ENCODE data around the gene BFSP1.

BFSP1 gene

GRCh38 chr20:17530716-17531664 is at the start of gene BFSP1:
TSS of gene BFSP1 (minus strand) at chr20:17531379. CDS start at chr20:17531329, 50 bp downstream.
- no peak for DNase-seq

GRCh38 chr20:17580895-17581294 is 49.7 kb upstream of the BFSP1 start:
- no peak for DNase-seq

GRCh38 chr20:17579369-17580039 is 48.3 kb upstream of the BFSP1 start:
- no peak for DNase-seq

- DNase-seq, result no peak
Observed at GRCh38 chr20:17576215-17576614, 45.0 kb upstream of the BFSP1 start.

- no peak for DNase-seq
Observed at GRCh38 chr20:17573463-17573862, 42.3 kb upstream of the BFSP1 start.

GRCh38 chr20:17572034-17572638 is 41.0 kb upstream of the BFSP1 start:
- DNase-seq, result no peak

GRCh38 chr20:17571153-17571527 is 40.0 kb upstream of the BFSP1 start:
- DNase-seq, result no peak

GRCh38 chr20:17570347-17571152 is 39.4 kb upstream of the BFSP1 start:
- peak; percentile 17 for DNase-seq

- peak; percentile 89 for DNase-seq
Observed at GRCh38 chr20:17569616-17570346, 38.6 kb upstream of the BFSP1 start, which contains the start of gene DSTN. TSS of gene DSTN (plus strand) at chr20:17570075. CDS start at chr20:17570209, 134 bp downstream.

GRCh38 chr20:17568972-17569521 is 37.9 kb upstream of the BFSP1 start:
- no peak for DNase-seq

- DNase-seq, result no peak
Observed at GRCh38 chr20:17568045-17568788, 37.0 kb upstream of the BFSP1 start.

- DNase-seq, result no peak
Observed at GRCh38 chr20:17566345-17566744, 35.2 kb upstream of the BFSP1 start.

GRCh38 chr20:17565169-17565845 is 34.1 kb upstream of the BFSP1 start:
- DNase-seq, result no peak

- no peak for DNase-seq
Observed at GRCh38 chr20:17562804-17563305, 31.7 kb upstream of the BFSP1 start.

GRCh38 chr20:17560344-17561074 is 29.3 kb upstream of the BFSP1 start:
- DNase-seq, result no peak

- DNase-seq, result no peak
Observed at GRCh38 chr20:17559338-17559737, 28.2 kb upstream of the BFSP1 start.

- DNase-seq, result no peak
Observed at GRCh38 chr20:17558941-17559304, 27.7 kb upstream of the BFSP1 start.

- DNase-seq, result no peak
Observed at GRCh38 chr20:17558154-17558940, 27.2 kb upstream of the BFSP1 start.

GRCh38 chr20:17557675-17558006 is 26.5 kb upstream of the BFSP1 start:
- DNase-seq, result no peak

Data from CD4-positive, alpha-beta T cell treated with Interleukin-15 for 1 hour (primary cell).